Measurements from ENCODE around the gene ATG2B. TPM values are rescaled to one million over a fixed set of nuclear protein-coding genes. Genes with fewer than 3 reads are reported as not detected.

Gene ATG2B
- total and polyA plus RNA-seq, 2 donors (not counting 1 experiment from before 2014, with no cell fraction given): 15.0 to 30.9 TPM

- Histone ChIP-seq H2AFZ (ENCODE audit: low read length) (no peak overlapping the region), H3K4me2 (ENCODE audit: extremely low read depth, insufficient read depth, low read length) (no peak overlapping the region), H3K36me3 (ENCODE audit: control insufficient read depth, insufficient read depth, low read length) (no peaks in the 10 kb centered on the region), H3K4me3 (replicated peaks in 1 of 4; ENCODE audit: control extremely low read depth in 1 of 4, insufficient read depth in 1 of 4, low read depth in 3 of 4, low read length in 4 of 4) (no peak overlapping the region), H3K79me2 (ENCODE audit: control insufficient read depth, insufficient read depth, low read length) (no peaks in the 10 kb centered on the region), H3K9ac (ENCODE audit: insufficient read depth, low read length) (no peak overlapping the region), H3K27me3 (ENCODE audit: control insufficient read depth, insufficient read depth, low read length) (no peaks in the 10 kb centered on the region), H4K20me1 (ENCODE audit: control insufficient read depth, extremely low read depth, insufficient read depth, low read length) (no peaks in the 10 kb centered on the region), H3K9me3 (ENCODE audit: control insufficient read depth, insufficient read depth, low read depth, low read length) (no peaks in the 10 kb centered on the region), H3K27ac (ENCODE audit: insufficient read depth, low read length) (no peak overlapping the region), H3K4me1 (ENCODE audit: control insufficient read depth, extremely low read depth, insufficient read depth, low read length) (no peaks in the 10 kb centered on the region)
- DNase-seq (ENCODE audit: low read depth in 2 of 2): peak in 1 of 2 donors; percentile 40
- TF ChIP-seq CTCF (conservative IDR thresholded peaks at IDR 0.05 in 1 of 2, IDR thresholded peaks at IDR 0.05 in 1 of 2; ENCODE audit: low read depth in 1 of 2, low read length in 2 of 2) (no peak), EZH2 (IDR thresholded peaks at IDR 0.05; ENCODE audit: low read length, missing control alignments) (no peak)
These were observed 20.3 kb upstream of the ATG2B start for GRCh38 chr14:96383445-96383844.

- Histone ChIP-seq H4K20me1 (ENCODE audit: control insufficient read depth, extremely low read depth, insufficient read depth, low read length) (no peaks in the 10 kb centered on the region), H3K36me3 (ENCODE audit: control insufficient read depth, insufficient read depth, low read length) (no peaks in the 10 kb centered on the region), H3K27ac (ENCODE audit: insufficient read depth, low read length) (no peak overlapping the region), H3K4me1 (ENCODE audit: control insufficient read depth, extremely low read depth, insufficient read depth, low read length) (no peaks in the 10 kb centered on the region), H3K27me3 (ENCODE audit: control insufficient read depth, insufficient read depth, low read length) (no peaks in the 10 kb centered on the region), H3K79me2 (ENCODE audit: control insufficient read depth, insufficient read depth, low read length) (no peaks in the 10 kb centered on the region), H3K4me3 (replicated peaks in 1 of 4; ENCODE audit: control extremely low read depth in 1 of 4, insufficient read depth in 1 of 4, low read depth in 3 of 4, low read length in 4 of 4) (no peak overlapping the region), H3K4me2 (ENCODE audit: extremely low read depth, insufficient read depth, low read length) (no peak overlapping the region), H3K9me3 (ENCODE audit: control insufficient read depth, insufficient read depth, low read depth, low read length) (no peaks in the 10 kb centered on the region), H3K9ac (ENCODE audit: insufficient read depth, low read length) (no peak overlapping the region), H2AFZ (ENCODE audit: low read length) (no peak overlapping the region)
- DNase-seq (ENCODE audit: low read depth in 2 of 2): no peak
- no peak for TF ChIP-seq CTCF (conservative IDR thresholded peaks at IDR 0.05 in 1 of 2, IDR thresholded peaks at IDR 0.05 in 1 of 2; ENCODE audit: low read depth in 1 of 2, low read length in 2 of 2)
- TF ChIP-seq EZH2 (IDR thresholded peaks at IDR 0.05; ENCODE audit: low read length, missing control alignments): no peak
These were observed 17.6 kb upstream of the ATG2B start for GRCh38 chr14:96380735-96381134.

- Histone ChIP-seq H3K27ac (ENCODE audit: insufficient read depth, low read length) (no peak overlapping the region), H4K20me1 (ENCODE audit: control insufficient read depth, extremely low read depth, insufficient read depth, low read length) (no peaks in the 10 kb centered on the region)
These were observed 13.0 kb upstream of the ATG2B start for GRCh38 chr14:96376093-96376492.

More at GRCh38 chr14:96376093-96376492, 13.0 kb upstream of the ATG2B start:
- Histone ChIP-seq H3K9ac (ENCODE audit: insufficient read depth, low read length) (no peak overlapping the region), H3K27me3 (ENCODE audit: control insufficient read depth, insufficient read depth, low read length) (no peaks in the 10 kb centered on the region), H3K4me2 (ENCODE audit: extremely low read depth, insufficient read depth, low read length) (no peak overlapping the region), H3K4me1 (ENCODE audit: control insufficient read depth, extremely low read depth, insufficient read depth, low read length) (no peaks in the 10 kb centered on the region), H3K36me3 (ENCODE audit: control insufficient read depth, insufficient read depth, low read length) (no peaks in the 10 kb centered on the region), H2AFZ (ENCODE audit: low read length) (no peak overlapping the region), H3K9me3 (ENCODE audit: control insufficient read depth, insufficient read depth, low read depth, low read length) (no peaks in the 10 kb centered on the region), H3K4me3 (replicated peaks in 1 of 4; ENCODE audit: control extremely low read depth in 1 of 4, insufficient read depth in 1 of 4, low read depth in 3 of 4, low read length in 4 of 4) (no peak overlapping the region), H3K79me2 (ENCODE audit: control insufficient read depth, insufficient read depth, low read length) (peaks cover 2% of the 10 kb centered on the region)
- no peak for DNase-seq (ENCODE audit: low read depth in 2 of 2)
- TF ChIP-seq EZH2 (IDR thresholded peaks at IDR 0.05; ENCODE audit: low read length, missing control alignments): no peak
- TF ChIP-seq CTCF (conservative IDR thresholded peaks at IDR 0.05 in 1 of 2, IDR thresholded peaks at IDR 0.05 in 1 of 2; ENCODE audit: low read depth in 1 of 2, low read length in 2 of 2): no peak
